Trophoblast cell (in vitro differentiated cells and primary cell): ENCODE results near the gene QSOX2.

Experiments
- DNase-seq, 2 donors: peaks; one replicate each; pipeline ENCODE4 v3.0.0-alpha.2; 2016
- H2AFZ ChIP-seq: 2 replicates; pipeline ENCODE4 v1.6.1; 2013; ENCODE audit warnings: low read length, moderate library complexity, mild to moderate bottlenecking; ENCODE audit not compliant: insufficient read depth, poor library complexity
- H2AK5ac ChIP-seq: 2 replicates; pipeline ENCODE4 v1.6.1; 2013; ENCODE audit warnings: mild to moderate bottlenecking, low read length
- H2BK120ac ChIP-seq: 2 replicates; pipeline ENCODE4 v1.6.1; 2013; ENCODE audit warnings: low read length, mild to moderate bottlenecking, moderate library complexity; ENCODE audit not compliant: insufficient read depth, poor library complexity
- H2BK12ac ChIP-seq: 2 replicates; pipeline ENCODE4 v1.6.1; 2013; ENCODE audit warnings: mild to moderate bottlenecking, low read length, moderate library complexity
- H2BK5ac ChIP-seq: 2 replicates; pipeline ENCODE4 v1.6.1; 2013; ENCODE audit warnings: low read length, low read depth, moderate library complexity, mild to moderate bottlenecking; ENCODE audit not compliant: poor library complexity
- H3K14ac ChIP-seq: 2 replicates; pipeline ENCODE4 v1.6.1; 2013; ENCODE audit warnings: mild to moderate bottlenecking, low read length
- H3K18ac ChIP-seq: 2 replicates; pipeline ENCODE4 v1.6.1; 2013; ENCODE audit warnings: mild to moderate bottlenecking, low read length
- H3K23ac ChIP-seq: 2 replicates; pipeline ENCODE4 v1.6.1; 2013; ENCODE audit warnings: low read length
- H3K27ac ChIP-seq: 2 replicates; pipeline ENCODE4 v1.5.1; 2013; ENCODE audit warnings: low read depth, mild to moderate bottlenecking, inconsistent platforms, low read length, moderate library complexity
- H3K27me3 ChIP-seq: 2 replicates; pipeline ENCODE4 v1.6.1; 2013; ENCODE audit warnings: inconsistent platforms, mild to moderate bottlenecking, low read length, moderate library complexity; ENCODE audit not compliant: insufficient read depth
- H3K36me3 ChIP-seq, 2 experiments: 1 replicate in 1 of 2; 2 replicates in 1 of 2; pipeline ENCODE4 v1.6.1; 2013; ENCODE audit warnings: low read length in 2 of 2, mild to moderate bottlenecking in 2 of 2, moderate library complexity in 1 of 2; ENCODE audit not compliant: insufficient read depth in 2 of 2, control insufficient read depth in 1 of 2
- H3K4ac ChIP-seq: 2 replicates; pipeline ENCODE4 v1.6.1; 2013; ENCODE audit warnings: low read depth, mild to moderate bottlenecking, low read length, moderate library complexity
- H3K4me1 ChIP-seq, 2 experiments: 1 replicate in 1 of 2; 2 replicates in 1 of 2; pipeline ENCODE4 v1.6.1; 2013; ENCODE audit warnings: low read length in 2 of 2, mild to moderate bottlenecking in 2 of 2, moderate library complexity in 1 of 2; ENCODE audit not compliant: insufficient read depth in 2 of 2, control insufficient read depth in 1 of 2
- H3K4me2 ChIP-seq: 2 replicates; pipeline ENCODE4 v1.6.1; 2013; ENCODE audit warnings: inconsistent platforms, mild to moderate bottlenecking, low read length, moderate library complexity
- H3K4me3 ChIP-seq: 2 replicates; pipeline ENCODE4 v1.5.1; 2013; ENCODE audit warnings: mild to moderate bottlenecking, low read depth, low read length, inconsistent platforms
- H3K79me1 ChIP-seq: one replicate; pipeline ENCODE4 v1.6.1; 2013; ENCODE audit warnings: low read length
- H3K79me2 ChIP-seq: 2 replicates; pipeline ENCODE4 v1.6.1; 2013; ENCODE audit warnings: low read length, mild to moderate bottlenecking; ENCODE audit not compliant: control insufficient read depth, insufficient read depth, poor library complexity
- H3K9ac ChIP-seq: 2 replicates; pipeline ENCODE4 v1.6.1; 2013; ENCODE audit warnings: mild to moderate bottlenecking, low read length
- H3K9me3 ChIP-seq: 2 replicates; pipeline ENCODE4 v1.6.1; 2013; ENCODE audit warnings: low read depth, mild to moderate bottlenecking, control low read depth, inconsistent platforms, low read length; ENCODE audit not compliant: insufficient read depth
- H4K12ac ChIP-seq: 2 replicates; pipeline ENCODE4 v1.6.1; 2013; ENCODE audit warnings: low read depth, mild to moderate bottlenecking, low read length, moderate library complexity
- H4K8ac ChIP-seq: 2 replicates; pipeline ENCODE4 v1.6.1; 2013; ENCODE audit warnings: low read depth, mild to moderate bottlenecking, low read length, moderate library complexity
- H4K91ac ChIP-seq: one replicate; pipeline ENCODE4 v1.6.1; 2013; ENCODE audit warnings: low read depth, mild to moderate bottlenecking, low read length, moderate library complexity
- WGBS: extraction: QIAGEN DNeasy Blood & Tissue Kit; methylation state at CpG from one replicate; pipeline ENCODE4 v1.1.7; 2013; ENCODE audit warnings: missing lambda C conversion rate; ENCODE audit not compliant: insufficient read length, insufficient coverage; ENCODE audit errors: extremely low coverage; 5-methylcytosine and 5-hydroxymethylcytosine counted together

QSOX2 gene

DNA sequence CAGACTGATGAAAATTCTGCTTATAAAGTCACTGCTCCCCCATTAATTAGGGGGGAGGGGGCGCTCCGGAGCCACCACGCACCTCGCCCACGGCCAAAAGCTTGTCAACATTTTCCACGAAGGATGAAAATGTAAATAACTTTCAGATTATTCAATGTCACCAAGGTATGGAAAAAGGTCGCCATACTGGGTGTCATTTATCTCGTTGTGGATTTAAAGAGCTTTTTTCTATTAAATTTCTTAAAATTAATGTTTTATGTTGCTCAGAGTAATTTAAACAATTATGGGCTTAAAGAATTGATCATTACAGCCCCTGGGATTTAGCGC, 53.7 kb downstream of the QSOX2 start:
- Histone ChIP-seq H2AK5ac (no peak overlapping the region), H2AFZ (no peak overlapping the region), H3K36me3 (no peaks in the 10 kb centered on the region), H2BK120ac (no peak overlapping the region), H3K9me3 (peaks cover 15% of the 10 kb centered on the region), H4K91ac (no peak overlapping the region), H3K79me2 (no peaks in the 10 kb centered on the region), H3K4me2 (no peak overlapping the region), H3K14ac (no peak overlapping the region), H2BK12ac (no peak overlapping the region), H4K12ac (no peak overlapping the region), H3K4me3 (no peak overlapping the region), H3K23ac (no peak overlapping the region), H3K79me1 (no peaks in the 10 kb centered on the region), H2BK5ac (no peak overlapping the region), H3K27ac (no peak overlapping the region), H3K27me3 (peaks cover 50% of the 10 kb centered on the region), H4K8ac (no peak overlapping the region), H3K9ac (no peak overlapping the region), H3K4ac (no peak overlapping the region), H3K4me1 (no peaks in the 10 kb centered on the region), H3K18ac (no peak overlapping the region)
- no CpG with 5 or more reads among the region's 9 CpGs for WGBS
- DNase-seq, result no peak

- no peak overlapping the region for H2BK120ac ChIP-seq
- no peak overlapping the region for H4K91ac ChIP-seq
- H3K79me1 ChIP-seq, result no peaks in the 10 kb centered on the region
- no peak overlapping the region for H3K27ac ChIP-seq
- no peaks in the 10 kb centered on the region for H3K36me3 ChIP-seq
- H3K4me1 ChIP-seq, result no peaks in the 10 kb centered on the region
- no peak overlapping the region for H3K18ac ChIP-seq
- no peak overlapping the region for H3K4ac ChIP-seq
- H3K4me2 ChIP-seq, result no peak overlapping the region
- H3K14ac ChIP-seq, result no peak overlapping the region
- H2AK5ac ChIP-seq, result no peak overlapping the region
- no peak overlapping the region for H4K12ac ChIP-seq
- no peaks in the 10 kb centered on the region for H3K79me2 ChIP-seq
- H3K9ac ChIP-seq, result no peak overlapping the region
- H2AFZ ChIP-seq, result no peak overlapping the region
- peaks cover 14% of the 10 kb centered on the region for H3K9me3 ChIP-seq
- no peak for DNase-seq
- peaks cover 44% of the 10 kb centered on the region for H3K27me3 ChIP-seq
- no peak overlapping the region for H3K23ac ChIP-seq
- no peak overlapping the region for H4K8ac ChIP-seq
- no peak overlapping the region for H2BK5ac ChIP-seq
- WGBS, result no CpG with 5 or more reads among the region's 30 CpGs
- no peak overlapping the region for H3K4me3 ChIP-seq
- no peak overlapping the region for H2BK12ac ChIP-seq
Measured at GRCh38 chr9:136191099-136191959, 54.3 kb downstream of the QSOX2 start.

DNA sequence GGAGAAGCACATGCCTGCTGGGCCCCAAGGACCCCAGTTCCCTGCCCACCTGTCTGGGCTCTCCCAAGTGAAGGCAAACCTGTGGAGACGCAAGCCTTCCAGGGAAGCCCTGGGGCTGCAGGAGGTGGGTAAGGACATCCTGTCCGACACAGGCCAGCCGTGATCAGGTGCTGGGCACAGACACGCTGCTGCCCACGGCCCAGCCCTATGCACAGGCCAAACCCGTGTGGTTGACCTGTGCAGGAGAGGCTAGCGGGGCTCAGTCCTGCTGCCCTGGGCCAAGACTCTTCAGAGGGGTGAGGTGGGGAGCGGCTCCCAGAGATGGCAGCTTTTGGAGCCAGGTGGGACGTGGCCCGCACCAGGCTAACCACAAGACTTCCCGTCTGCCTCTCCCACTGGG, 55.0 kb downstream of the QSOX2 start:
- no peak overlapping the region for H2BK12ac ChIP-seq
- no peak for DNase-seq
- H3K27ac ChIP-seq, result no peak overlapping the region
- no peaks in the 10 kb centered on the region for H3K36me3 ChIP-seq
- no CpG with 5 or more reads among the region's 11 CpGs for WGBS
- H3K14ac ChIP-seq, result no peak overlapping the region
- H3K27me3 ChIP-seq, result peaks cover 37% of the 10 kb centered on the region
- H4K91ac ChIP-seq, result no peak overlapping the region
- H3K9ac ChIP-seq, result no peak overlapping the region
- no peak overlapping the region for H2AK5ac ChIP-seq
- no peak overlapping the region for H4K12ac ChIP-seq
- no peak overlapping the region for H3K23ac ChIP-seq
- no peak overlapping the region for H3K18ac ChIP-seq
- H3K4me3 ChIP-seq, result no peak overlapping the region
- no peak overlapping the region for H2AFZ ChIP-seq
- H3K9me3 ChIP-seq, result peaks cover 12% of the 10 kb centered on the region
- H3K4me2 ChIP-seq, result no peak overlapping the region
- H3K79me2 ChIP-seq, result no peaks in the 10 kb centered on the region
- no peaks in the 10 kb centered on the region for H3K79me1 ChIP-seq
- no peak overlapping the region for H4K8ac ChIP-seq
- no peak overlapping the region for H2BK120ac ChIP-seq
- no peak overlapping the region for H3K4ac ChIP-seq
- H2BK5ac ChIP-seq, result no peak overlapping the region
- H3K4me1 ChIP-seq, result no peaks in the 10 kb centered on the region

- no peaks in the 10 kb centered on the region for H3K4me1 ChIP-seq
- WGBS, result no CpG with 5 or more reads among the region's 7 CpGs
- no peak overlapping the region for H2AK5ac ChIP-seq
- no peak for DNase-seq
- H3K4ac ChIP-seq, result no peak overlapping the region
- no peak overlapping the region for H3K4me3 ChIP-seq
- H2AFZ ChIP-seq, result no peak overlapping the region
- no peak overlapping the region for H4K91ac ChIP-seq
- H3K14ac ChIP-seq, result no peak overlapping the region
- H3K4me2 ChIP-seq, result no peak overlapping the region
- no peaks in the 10 kb centered on the region for H3K79me1 ChIP-seq
- no peak overlapping the region for H3K27ac ChIP-seq
- no peak overlapping the region for H2BK12ac ChIP-seq
- H3K23ac ChIP-seq, result no peak overlapping the region
- H2BK120ac ChIP-seq, result no peak overlapping the region
- no peak overlapping the region for H4K8ac ChIP-seq
- H3K27me3 ChIP-seq, result peaks cover 34% of the 10 kb centered on the region
- H3K36me3 ChIP-seq, result no peaks in the 10 kb centered on the region
- peaks cover 9% of the 10 kb centered on the region for H3K9me3 ChIP-seq
- no peak overlapping the region for H3K9ac ChIP-seq
- H3K79me2 ChIP-seq, result no peaks in the 10 kb centered on the region
- no peak overlapping the region for H2BK5ac ChIP-seq
- H4K12ac ChIP-seq, result no peak overlapping the region
- no peak overlapping the region for H3K18ac ChIP-seq
Measured at GRCh38 chr9:136190237-136190601, 55.4 kb downstream of the QSOX2 start.
